GM19328 (cell line): ENCODE data around the gene CTBP2.
"Not testable (repeated sequence)": the region's sequence is repeated elsewhere in the genome, so short reads cannot be mapped to it uniquely, and the experiment has no call there.

Source experiments
- ATAC-seq: cut with Tn5 transposase; IDR thresholded peaks from one replicate; pipeline ENCODE4 v1.9.1; 2021; ENCODE audit warnings: mild to moderate bottlenecking, moderate library complexity; ENCODE audit not compliant: unreplicated experiment

Gene CTBP2

GRCh38 chr10:125089469-125089868 lies 70.9 kb downstream of the CTBP2 start:
- no peak for ATAC-seq

GRCh38 chr10:125087897-125088215 lies 72.5 kb downstream of the CTBP2 start:
- ATAC-seq: no peak

- no peak for ATAC-seq
Measured at GRCh38 chr10:125087191-125087896, 73.0 kb downstream of the CTBP2 start.

DNA sequence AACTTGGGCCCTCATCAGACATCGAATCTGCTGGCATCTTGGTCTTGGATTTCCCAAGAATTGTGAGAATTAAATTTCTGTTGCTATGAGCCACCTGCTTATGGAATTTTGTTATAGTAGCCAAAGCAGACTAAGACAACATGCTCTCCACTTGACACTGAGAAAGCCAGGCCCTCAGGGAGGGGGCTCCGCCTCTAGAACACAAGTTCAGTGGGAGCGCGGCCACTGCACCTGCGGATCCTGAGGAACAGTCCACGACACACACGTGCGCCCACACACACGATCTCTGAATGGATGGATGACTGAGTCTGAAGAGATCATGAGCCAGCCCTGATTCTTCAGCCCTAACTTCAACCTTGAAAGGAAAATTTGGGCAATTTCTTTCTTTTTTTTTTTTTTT lies 73.7 kb downstream of the CTBP2 start:
- no peak for ATAC-seq

GRCh38 chr10:125085258-125086054 lies 74.9 kb downstream of the CTBP2 start:
- ATAC-seq: no peak

DNA sequence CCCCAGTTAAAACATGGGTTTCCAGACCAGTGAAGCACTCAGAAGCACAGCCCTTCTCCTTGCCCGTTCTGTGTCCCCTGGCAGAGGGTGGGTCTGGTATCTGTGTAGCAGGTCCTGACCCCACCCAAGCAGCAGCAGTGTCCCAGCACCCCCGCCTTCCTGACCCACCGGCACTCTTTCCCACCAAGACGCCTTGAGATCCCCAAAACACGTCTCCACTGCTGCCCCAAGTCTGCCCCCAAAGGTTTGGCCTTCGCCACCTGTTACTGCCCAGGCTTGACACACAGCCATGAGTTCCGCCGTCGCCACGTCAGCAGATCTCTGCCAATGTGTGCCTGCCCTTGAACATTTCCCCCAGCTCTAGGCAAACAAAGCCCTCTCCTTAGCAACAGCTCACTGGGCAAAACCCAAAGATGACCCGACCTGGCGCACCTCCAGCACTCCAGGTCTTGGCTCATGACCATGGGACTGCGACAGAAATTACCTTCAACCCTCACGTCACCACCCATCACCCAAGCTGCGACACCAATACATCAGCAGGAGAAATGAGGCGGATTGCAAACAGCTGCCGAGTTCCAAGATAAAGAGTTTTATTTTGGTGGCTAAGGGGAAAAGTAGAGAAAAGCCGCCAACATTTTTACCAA lies 75.6 kb downstream of the CTBP2 start:
- ATAC-seq: no peak

GRCh38 chr10:125084191-125084613 lies 76.2 kb downstream of the CTBP2 start:
- no peak for ATAC-seq

DNA sequence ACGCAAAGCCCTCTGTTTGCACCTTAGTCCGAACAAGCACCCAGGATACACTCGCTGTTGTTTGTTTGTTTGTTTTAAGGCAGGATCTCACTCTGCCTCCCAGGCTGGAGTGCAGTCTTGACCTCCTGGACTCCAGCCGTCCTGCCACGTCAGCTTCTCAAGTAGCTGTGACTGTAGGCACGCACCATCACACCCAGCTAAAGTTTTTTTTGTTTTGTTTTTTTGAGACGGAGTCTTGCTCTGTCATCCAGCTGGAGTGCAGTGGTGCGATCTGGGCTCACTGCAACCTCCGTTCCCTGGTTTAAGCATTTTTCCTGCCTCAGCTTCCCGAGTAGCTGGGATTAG lies 76.8 kb downstream of the CTBP2 start:
- no peak for ATAC-seq

DNA sequence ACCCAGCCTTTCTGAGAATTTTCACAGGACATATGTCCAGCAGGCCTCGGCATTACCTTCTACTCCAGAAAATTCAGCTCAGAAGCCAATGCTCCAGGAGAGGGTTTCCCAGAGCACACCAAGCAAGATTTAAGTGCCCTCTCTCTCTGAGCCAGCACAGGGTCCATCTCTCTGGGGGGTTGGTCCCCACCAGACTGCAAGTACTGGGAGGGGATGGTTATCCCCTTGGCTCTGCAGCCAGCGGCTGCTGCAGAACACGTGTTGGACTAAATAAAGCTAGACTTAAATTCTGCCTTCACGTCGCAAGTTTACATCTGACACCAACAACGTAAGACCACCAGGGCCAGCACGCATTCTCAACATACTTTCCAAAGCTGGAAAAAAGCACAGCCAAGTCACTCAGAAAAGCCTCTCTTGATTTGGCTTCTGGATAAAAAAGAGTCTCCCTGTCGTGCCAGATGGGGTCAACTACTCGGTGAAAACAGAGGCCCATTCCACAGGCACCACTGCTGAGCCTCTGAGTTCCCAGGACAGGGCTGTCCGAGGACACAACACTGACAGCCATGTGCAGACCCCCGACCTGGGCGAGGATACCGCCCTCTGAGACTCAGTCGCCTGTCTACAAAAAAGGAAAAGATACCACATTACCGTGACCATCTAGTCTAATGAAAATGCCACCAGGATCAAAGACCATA lies 77.3 kb downstream of the CTBP2 start:
- no peak for ATAC-seq

DNA sequence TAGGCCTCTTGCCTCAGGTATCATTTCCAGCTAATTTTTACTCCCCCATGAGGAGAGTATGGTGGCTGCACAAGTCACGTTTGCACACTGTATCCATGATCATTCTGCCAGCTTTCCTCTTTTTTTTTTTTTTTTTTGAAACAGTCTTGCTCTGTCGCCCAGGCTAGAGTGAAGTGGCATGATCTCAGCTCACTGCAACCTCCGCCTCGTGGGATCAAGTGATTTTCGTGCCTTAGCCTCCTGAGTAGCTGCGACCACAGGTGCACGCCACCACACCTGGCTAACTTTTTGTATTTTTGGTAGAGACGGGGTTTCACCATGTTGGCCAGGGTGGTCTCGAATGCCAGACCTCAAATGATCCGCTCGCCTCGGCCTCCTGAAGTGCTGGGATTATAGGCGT lies 77.9 kb downstream of the CTBP2 start:
- not testable (repeated sequence) for ATAC-seq

DNA sequence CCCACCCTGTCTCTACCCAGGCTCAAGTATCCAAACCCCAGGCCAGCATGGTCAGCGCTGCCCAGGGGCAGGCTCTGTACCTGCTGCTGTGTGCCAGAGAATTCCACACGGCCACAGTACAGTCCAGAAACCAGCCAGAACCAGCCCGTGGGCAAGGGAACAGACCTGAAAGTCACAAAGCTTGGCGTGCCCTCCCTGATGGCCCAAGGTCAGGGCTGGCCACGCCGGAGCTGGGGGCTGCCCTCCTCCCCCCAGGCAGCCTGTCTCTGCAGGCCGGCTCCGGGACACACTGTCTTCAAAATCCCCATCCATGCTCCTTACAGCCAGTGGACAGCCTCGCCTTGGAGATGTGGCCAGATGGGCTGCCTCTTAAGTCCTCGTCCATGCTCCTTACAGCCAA lies 78.4 kb downstream of the CTBP2 start:
- ATAC-seq: no peak

- ATAC-seq: no peak
Measured at GRCh38 chr10:125080984-125081383, 79.4 kb downstream of the CTBP2 start.

- ATAC-seq: no peak
Measured at GRCh38 chr10:125080296-125080695, 80.1 kb downstream of the CTBP2 start.

GRCh38 chr10:125079091-125079600 lies 81.2 kb downstream of the CTBP2 start:
- ATAC-seq: no peak

DNA sequence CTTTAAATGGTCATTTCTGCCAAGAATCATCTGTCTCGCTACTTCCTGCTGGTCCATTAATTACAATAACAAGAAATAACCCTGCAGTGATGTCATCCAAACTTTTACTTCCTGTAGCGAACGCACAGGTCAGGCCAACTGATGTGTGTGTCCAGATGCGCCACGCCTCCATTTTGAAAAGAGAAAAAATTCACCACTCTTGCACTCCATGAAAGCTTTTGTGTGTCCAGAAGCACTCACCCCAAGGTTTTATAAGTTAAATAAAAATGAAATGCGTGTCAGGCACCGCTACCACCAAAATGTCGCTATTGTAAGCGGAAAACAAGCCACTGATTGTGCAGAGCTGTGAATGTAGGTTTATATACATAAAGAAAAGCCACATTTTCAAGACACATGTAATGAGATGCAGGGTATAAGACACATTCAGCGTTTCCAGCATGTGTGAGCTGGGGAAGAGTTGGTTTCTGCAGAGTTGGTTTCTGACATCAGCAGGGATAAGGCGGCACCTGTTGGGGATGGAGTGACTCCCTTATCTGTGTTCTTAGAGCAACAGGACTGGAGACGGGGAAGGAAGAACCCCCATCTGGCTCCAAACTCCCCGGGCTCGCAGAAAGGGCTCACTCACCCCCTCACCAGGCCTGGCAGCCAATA lies 83.3 kb downstream of the CTBP2 start:
- ATAC-seq: no peak

DNA sequence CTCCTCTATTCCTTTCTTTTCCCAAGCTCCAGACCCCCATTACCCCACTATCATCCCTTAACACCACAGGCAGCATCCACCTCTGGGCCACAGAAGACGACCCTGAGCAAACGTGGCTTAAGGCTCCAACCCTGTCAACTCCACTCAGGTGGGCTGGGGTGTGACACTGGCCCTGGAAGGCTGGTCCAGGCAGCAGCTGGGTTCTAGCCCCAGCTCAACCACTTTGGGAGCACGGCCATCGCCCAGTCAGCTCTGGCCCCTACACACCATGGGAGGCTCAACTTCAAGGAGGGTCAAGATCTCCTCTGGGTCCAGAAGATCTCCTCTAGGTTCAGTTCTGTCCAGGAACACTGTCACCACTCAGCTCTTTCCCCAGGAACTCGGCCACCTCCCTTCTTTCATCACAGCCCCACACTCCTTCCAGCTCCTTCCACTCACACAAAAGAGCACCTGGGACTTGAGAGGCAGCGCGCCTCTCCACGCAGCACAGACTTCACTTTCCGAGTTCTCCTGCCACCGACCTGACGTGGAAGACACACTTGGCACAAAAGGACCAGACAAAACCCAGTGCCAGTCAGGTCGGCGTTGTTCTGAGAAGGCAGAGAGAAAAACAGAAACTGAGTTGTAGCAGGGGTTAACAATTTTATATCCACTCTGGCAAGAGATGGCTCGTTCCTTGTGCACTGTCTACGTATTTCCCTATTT lies 84.1 kb downstream of the CTBP2 start:
- no peak for ATAC-seq

DNA sequence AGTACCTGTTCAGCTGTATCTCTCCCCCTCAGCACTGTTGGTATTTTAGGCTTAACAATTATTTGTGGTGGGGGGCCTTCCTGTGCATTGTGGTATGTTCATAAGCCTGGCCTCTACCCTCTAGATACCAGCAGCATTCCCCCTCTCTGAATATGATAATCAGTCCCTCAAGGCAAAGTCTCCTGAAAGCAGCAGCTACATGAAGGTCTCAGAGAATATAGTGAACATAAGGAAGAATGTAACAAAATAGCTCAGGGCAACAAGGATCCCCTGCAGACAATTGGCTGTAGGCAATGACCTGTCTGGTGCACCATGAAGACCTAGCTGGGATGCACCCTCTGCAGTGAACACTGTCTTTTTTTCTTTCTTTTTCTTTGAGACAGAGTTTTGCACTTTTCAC lies 86.4 kb downstream of the CTBP2 start:
- no peak for ATAC-seq

DNA sequence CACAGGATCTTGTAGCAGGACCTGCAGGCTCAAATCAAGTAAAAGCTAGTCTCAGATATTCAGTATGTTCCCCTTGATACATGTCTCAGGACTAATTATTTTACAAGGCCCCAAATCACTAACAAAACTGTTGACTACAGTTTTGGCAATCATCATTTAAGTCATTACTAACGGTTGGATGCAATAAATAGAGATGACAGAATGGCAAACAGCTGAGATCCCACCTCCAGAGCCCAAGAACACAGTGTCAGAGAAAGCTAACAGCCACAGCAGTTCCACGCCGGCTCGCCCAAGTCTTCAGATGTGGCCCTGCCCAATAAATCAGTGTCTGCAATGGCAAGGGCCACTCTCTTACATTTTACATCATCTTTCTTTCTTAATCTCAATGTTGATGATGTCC lies 87.6 kb downstream of the CTBP2 start:
- no peak for ATAC-seq

GRCh38 chr10:125071008-125071407 lies 89.4 kb downstream of the CTBP2 start:
- no peak for ATAC-seq

DNA sequence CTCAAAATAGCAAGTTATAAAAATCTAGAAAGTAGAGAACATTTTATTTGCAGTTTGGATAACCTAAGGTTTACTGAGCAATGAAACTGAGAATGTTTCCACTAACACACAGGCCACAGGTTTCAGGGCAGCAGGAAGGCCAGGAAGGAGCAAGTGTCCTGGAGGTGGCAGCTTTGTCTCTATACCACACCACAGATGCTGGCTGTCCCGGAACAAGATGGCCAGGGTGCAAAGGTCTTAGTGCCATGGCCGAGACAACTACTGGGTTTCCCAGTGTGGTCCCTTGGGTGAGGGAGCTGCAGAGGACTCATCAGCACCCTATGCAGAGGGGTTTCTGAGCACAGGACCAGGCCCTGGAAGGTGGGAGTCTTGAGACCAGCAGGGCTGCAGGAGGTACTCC lies 92.0 kb downstream of the CTBP2 start:
- ATAC-seq: no peak
